ENCODE data around the gene B4GALT1.

B4GALT1 gene

GRCh38 chr9:33105504-33105903, 61.6 kb downstream of the B4GALT1 start:
- TF ChIP-seq CTCF (IDR thresholded peaks at IDR 0.05; ENCODE audit: borderline replicate concordance, insufficient read depth, low read depth, low read length): no peak
- no peak overlapping the region for H3K4me3 ChIP-seq (ENCODE audit: low read depth, low read length)

- no peak overlapping the region for H3K4me3 ChIP-seq (ENCODE audit: low read depth, low read length)
- TF ChIP-seq CTCF (IDR thresholded peaks at IDR 0.05; ENCODE audit: borderline replicate concordance, insufficient read depth, low read depth, low read length): no peak
Measured at GRCh38 chr9:33104401-33104800, 62.7 kb downstream of the B4GALT1 start.

- H3K4me3 ChIP-seq (ENCODE audit: low read depth, low read length): no peak overlapping the region
- no peak for TF ChIP-seq CTCF (IDR thresholded peaks at IDR 0.05; ENCODE audit: borderline replicate concordance, insufficient read depth, low read depth, low read length)
Measured at GRCh38 chr9:33103501-33104281, 63.4 kb downstream of the B4GALT1 start.

GRCh38 chr9:33102551-33103210, 64.5 kb downstream of the B4GALT1 start:
- H3K4me3 ChIP-seq (ENCODE audit: low read depth, low read length): no peak overlapping the region

GRCh38 chr9:33101104-33101951, 65.8 kb downstream of the B4GALT1 start:
- no peak overlapping the region for H3K4me3 ChIP-seq (ENCODE audit: low read depth, low read length)
- no peak for TF ChIP-seq CTCF (IDR thresholded peaks at IDR 0.05; ENCODE audit: borderline replicate concordance, insufficient read depth, low read depth, low read length)

More at GRCh38 chr9:33102551-33103210, 64.5 kb downstream of the B4GALT1 start:
- no peak for TF ChIP-seq CTCF (IDR thresholded peaks at IDR 0.05; ENCODE audit: borderline replicate concordance, insufficient read depth, low read depth, low read length)

GRCh38 chr9:33099754-33100153, 67.4 kb downstream of the B4GALT1 start:
- H3K4me3 ChIP-seq (ENCODE audit: low read depth, low read length): no peak overlapping the region
- no peak for TF ChIP-seq CTCF (IDR thresholded peaks at IDR 0.05; ENCODE audit: borderline replicate concordance, insufficient read depth, low read depth, low read length)

Data from GM12875 (cell line).